ENCODE data around the gene SPATA13.

SPATA13 gene

DNA sequence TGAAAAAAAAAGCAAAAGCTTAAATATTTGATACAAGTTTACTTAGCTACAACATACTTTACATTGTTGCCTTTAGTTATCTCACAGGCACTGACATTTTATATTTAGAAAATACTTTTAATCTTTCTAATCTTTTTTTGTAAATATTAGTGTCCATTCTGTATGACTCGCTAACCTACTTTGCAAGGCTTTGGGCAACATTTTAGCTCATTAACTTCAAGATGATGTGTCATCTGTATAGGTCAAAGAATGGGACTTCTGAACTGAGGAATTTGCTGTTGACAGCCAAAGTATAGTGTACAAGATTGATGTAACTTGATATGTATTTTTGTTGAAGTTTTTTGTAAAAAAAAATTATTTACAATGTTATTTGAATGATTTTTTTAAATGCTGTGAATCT, 146.1 kb downstream of the SPATA13 start:
- no peak for TF ChIP-seq TAF1 (IDR thresholded peaks at IDR 0.05; ENCODE audit: low read depth)
- TF ChIP-seq, protein P1, sequence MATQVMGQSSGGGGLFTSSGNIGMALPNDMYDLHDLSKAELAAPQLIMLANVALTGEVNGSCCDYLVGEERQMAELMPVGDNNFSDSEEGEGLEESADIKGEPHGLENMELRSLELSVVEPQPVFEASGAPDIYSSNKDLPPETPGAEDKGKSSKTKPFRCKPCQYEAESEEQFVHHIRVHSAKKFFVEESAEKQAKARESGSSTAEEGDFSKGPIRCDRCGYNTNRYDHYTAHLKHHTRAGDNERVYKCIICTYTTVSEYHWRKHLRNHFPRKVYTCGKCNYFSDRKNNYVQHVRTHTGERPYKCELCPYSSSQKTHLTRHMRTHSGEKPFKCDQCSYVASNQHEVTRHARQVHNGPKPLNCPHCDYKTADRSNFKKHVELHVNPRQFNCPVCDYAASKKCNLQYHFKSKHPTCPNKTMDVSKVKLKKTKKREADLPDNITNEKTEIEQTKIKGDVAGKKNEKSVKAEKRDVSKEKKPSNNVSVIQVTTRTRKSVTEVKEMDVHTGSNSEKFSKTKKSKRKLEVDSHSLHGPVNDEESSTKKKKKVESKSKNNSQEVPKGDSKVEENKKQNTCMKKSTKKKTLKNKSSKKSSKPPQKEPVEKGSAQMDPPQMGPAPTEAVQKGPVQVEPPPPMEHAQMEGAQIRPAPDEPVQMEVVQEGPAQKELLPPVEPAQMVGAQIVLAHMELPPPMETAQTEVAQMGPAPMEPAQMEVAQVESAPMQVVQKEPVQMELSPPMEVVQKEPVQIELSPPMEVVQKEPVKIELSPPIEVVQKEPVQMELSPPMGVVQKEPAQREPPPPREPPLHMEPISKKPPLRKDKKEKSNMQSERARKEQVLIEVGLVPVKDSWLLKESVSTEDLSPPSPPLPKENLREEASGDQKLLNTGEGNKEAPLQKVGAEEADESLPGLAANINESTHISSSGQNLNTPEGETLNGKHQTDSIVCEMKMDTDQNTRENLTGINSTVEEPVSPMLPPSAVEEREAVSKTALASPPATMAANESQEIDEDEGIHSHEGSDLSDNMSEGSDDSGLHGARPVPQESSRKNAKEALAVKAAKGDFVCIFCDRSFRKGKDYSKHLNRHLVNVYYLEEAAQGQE (IDR thresholded peaks at IDR 0.05; ENCODE audit: low read depth) = no peak
- no peak for TF ChIP-seq CREB1 (IDR thresholded peaks at IDR 0.05; ENCODE audit: low read depth)
- TF ChIP-seq YY1 (IDR thresholded peaks at IDR 0.05; ENCODE audit: low read depth) = no peak
- no peak for TF ChIP-seq TCF12 (IDR thresholded peaks at IDR 0.05; ENCODE audit: low read depth)

DNA sequence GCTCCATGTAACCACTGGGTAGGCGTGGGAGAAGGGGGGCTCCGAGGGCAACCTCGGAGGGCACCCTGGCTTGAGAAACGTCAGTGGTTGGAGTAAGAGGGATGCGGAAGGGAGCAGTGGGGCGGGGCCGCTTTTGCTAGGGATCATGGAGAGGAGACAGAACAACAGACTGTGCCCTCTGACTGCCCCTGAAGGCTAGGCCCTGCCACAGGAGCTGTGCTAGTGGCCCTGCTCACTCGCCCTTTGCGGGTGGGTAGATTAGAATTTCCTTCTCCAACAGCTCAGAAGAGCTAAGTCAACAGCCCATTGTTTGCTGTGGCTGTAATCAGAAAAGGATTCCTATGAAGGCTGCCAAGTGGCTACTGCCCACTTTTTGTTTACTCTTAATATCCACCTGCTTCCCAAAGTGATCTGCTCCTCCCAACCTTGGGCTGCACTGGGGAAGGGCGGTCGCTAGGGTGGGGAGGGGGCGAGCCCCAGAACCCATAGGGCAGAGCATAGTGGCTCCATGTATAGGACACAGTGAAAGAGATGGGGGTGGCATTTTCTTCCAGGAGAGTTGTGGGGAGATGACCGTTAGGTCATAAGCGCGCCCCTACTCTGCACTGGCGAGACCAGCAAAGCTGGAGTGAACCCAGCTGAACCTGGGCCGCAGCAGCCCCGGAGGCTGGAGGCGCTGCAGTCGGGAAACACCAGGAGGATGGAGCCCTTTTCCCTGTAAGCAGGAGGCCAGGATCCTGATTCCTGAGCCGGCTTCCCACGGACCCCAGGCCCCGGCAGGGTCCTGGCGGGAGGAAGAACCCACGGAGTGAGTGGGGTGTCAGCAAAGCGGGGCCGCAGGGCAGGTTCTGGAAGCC, 146.9 kb downstream of the SPATA13 start:
- TF ChIP-seq, protein P2, sequence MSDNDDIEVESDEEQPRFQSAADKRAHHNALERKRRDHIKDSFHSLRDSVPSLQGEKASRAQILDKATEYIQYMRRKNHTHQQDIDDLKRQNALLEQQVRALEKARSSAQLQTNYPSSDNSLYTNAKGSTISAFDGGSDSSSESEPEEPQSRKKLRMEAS (IDR thresholded peaks at IDR 0.05) = no peak
- TF ChIP-seq EP300 (IDR thresholded peaks at IDR 0.05; ENCODE audit: borderline replicate concordance) (no peak), NFIC (IDR thresholded peaks at IDR 0.05) (no peak), EGR1 (IDR thresholded peaks at IDR 0.05) (no peak), CEBPB (IDR thresholded peaks at IDR 0.05) (no peak), FOXM1 (IDR thresholded peaks at IDR 0.05; ENCODE audit: borderline replicate concordance, low read depth) (no peak), RAD21 (IDR thresholded peaks at IDR 0.05; ENCODE audit: low read depth) (no peak), ZBTB7A (IDR thresholded peaks at IDR 0.05; ENCODE audit: low read depth) (no peak), CREB1 (IDR thresholded peaks at IDR 0.05; ENCODE audit: low read depth) (no peak), TCF12 (IDR thresholded peaks at IDR 0.05; ENCODE audit: low read depth) (no peak), YY1 (IDR thresholded peaks at IDR 0.05; ENCODE audit: low read depth) (no peak)
- TF ChIP-seq, protein P1 (IDR thresholded peaks at IDR 0.05; ENCODE audit: low read depth) = no peak
- TF ChIP-seq, protein P3, sequence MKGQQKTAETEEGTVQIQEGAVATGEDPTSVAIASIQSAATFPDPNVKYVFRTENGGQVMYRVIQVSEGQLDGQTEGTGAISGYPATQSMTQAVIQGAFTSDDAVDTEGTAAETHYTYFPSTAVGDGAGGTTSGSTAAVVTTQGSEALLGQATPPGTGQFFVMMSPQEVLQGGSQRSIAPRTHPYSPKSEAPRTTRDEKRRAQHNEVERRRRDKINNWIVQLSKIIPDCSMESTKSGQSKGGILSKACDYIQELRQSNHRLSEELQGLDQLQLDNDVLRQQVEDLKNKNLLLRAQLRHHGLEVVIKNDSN (IDR thresholded peaks at IDR 0.05) = no peak

DNA sequence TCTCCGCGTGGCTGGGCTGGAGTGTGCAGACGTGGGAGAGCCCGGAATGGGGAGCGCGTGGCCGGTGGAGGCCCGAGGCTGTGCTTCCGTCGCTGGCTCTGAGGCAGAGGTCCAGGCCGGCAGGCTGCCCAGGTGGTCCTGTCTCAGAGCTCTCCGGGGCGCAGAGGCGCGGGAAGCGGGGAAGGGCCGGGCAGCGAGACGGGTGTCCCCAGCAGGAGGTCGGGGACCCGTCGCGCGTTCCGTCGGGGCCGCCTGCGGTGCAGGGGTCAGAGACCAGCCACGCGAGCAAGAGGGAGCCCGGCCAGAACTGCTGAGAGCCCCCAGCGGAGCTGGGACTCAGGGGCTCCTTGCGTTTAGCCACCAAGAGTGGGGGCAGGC, 147.5 kb downstream of the SPATA13 start:
- TF ChIP-seq, protein P1 (IDR thresholded peaks at IDR 0.05; ENCODE audit: low read depth) = no peak
- TF ChIP-seq ZBTB7A (IDR thresholded peaks at IDR 0.05; ENCODE audit: low read depth) (no peak), FOXM1 (IDR thresholded peaks at IDR 0.05; ENCODE audit: borderline replicate concordance, low read depth) (no peak), RAD21 (IDR thresholded peaks at IDR 0.05; ENCODE audit: low read depth) (no peak), YY1 (IDR thresholded peaks at IDR 0.05; ENCODE audit: low read depth) (no peak), CEBPB (IDR thresholded peaks at IDR 0.05) (no peak), TCF12 (IDR thresholded peaks at IDR 0.05; ENCODE audit: low read depth) (no peak), TEAD4 (IDR thresholded peaks at IDR 0.05) (no peak), EGR1 (IDR thresholded peaks at IDR 0.05) (no peak), TAF1 (IDR thresholded peaks at IDR 0.05; ENCODE audit: low read depth) (no peak)
- TF ChIP-seq, protein P3 (IDR thresholded peaks at IDR 0.05) = no peak
- TF ChIP-seq, protein P2 (IDR thresholded peaks at IDR 0.05) = no peak

DNA sequence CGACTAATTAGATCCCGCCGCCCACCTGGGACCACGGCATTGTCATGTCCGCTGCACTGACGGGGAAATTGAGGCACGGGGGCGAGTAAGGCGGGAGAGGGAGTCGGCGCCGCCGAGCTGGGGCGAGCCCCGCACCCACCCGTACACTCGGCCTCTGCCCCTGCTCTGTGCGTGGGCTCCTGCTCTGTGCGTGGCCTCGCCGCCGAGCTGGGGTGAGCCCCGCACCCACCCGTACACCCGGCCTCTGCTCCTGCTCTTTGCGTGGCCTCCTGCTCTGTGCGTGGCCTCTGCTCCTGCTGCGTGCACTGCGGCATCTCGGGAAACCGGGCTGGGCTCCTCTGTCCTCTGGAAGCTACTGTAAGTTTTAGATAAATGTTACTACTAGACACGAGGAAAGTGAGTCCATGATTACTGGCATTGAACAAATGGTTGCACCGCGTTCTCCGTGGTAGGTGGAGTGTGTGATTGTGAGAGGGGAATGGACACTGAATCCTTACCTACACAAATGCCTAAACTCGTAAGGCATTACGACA, 148.0 kb downstream of the SPATA13 start:
- TF ChIP-seq, protein P2 (IDR thresholded peaks at IDR 0.05) = no peak
- no peak for TF ChIP-seq YY1 (IDR thresholded peaks at IDR 0.05; ENCODE audit: low read depth)
- TF ChIP-seq, protein P1 (IDR thresholded peaks at IDR 0.05; ENCODE audit: low read depth) = no peak
- TF ChIP-seq EP300 (IDR thresholded peaks at IDR 0.05; ENCODE audit: borderline replicate concordance) = no peak
- TF ChIP-seq TCF12 (IDR thresholded peaks at IDR 0.05; ENCODE audit: low read depth) = no peak
- TF ChIP-seq TEAD4 (IDR thresholded peaks at IDR 0.05) = no peak
- no peak for TF ChIP-seq CEBPB (IDR thresholded peaks at IDR 0.05)
